Body of pancreas (tissue), 4 donors: ENCODE measurements around the gene NME9.

Source experiments
- POLR2A ChIP-seq, 3 donors: fragments of 450-650 bp; IDR thresholded peaks; one replicate each; pipeline ENCODE4 v1.6.1; 2016; ENCODE audit warnings: antibody characterized with exemption in 3 of 3, mild to moderate bottlenecking in 2 of 3
- TF ChIP-seq, protein P1 (sequence below), 7 experiments: fragments of 450-650 bp in 4 of 7; fragments of 200-600 bp in 3 of 7; sonication (generic) in 3 of 7; IDR thresholded peaks; one replicate each; pipeline ENCODE4 v1.5.1; 2016 to 2019; ENCODE audit warnings: antibody characterized with exemption in 7 of 7

DNA sequence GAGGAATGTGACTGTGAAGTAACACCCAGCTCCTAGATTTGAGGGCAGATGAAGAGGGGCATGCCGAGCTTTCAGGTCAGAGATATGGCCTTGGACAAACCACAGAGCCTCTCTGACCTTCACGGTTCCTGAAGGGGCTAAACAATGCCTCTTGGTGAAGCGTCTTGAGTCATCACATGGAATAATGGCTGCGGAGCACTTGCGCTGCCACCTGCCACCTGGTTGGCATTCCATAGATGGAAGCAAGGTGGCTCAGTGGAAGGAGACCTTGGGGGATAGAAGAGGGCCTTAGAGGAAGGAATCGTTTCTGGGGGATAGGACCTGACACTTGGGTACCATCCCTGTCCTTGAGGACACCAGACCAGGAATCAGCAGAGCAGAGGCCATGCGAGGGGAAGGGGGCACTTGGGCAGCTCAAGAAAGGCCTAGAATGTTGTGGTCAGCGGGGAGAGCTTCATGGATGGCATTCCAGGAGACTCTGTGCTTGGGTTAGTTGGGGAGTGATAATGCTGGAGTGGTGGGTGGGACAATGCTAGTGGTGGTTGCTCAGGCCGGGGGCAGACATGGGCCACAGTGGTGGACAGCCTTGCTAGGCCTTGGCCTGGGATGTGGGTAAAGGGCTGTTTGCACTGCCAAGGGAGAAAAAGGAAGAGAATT, 31.3 kb upstream of the NME9 start:
- TF ChIP-seq, protein P1, sequence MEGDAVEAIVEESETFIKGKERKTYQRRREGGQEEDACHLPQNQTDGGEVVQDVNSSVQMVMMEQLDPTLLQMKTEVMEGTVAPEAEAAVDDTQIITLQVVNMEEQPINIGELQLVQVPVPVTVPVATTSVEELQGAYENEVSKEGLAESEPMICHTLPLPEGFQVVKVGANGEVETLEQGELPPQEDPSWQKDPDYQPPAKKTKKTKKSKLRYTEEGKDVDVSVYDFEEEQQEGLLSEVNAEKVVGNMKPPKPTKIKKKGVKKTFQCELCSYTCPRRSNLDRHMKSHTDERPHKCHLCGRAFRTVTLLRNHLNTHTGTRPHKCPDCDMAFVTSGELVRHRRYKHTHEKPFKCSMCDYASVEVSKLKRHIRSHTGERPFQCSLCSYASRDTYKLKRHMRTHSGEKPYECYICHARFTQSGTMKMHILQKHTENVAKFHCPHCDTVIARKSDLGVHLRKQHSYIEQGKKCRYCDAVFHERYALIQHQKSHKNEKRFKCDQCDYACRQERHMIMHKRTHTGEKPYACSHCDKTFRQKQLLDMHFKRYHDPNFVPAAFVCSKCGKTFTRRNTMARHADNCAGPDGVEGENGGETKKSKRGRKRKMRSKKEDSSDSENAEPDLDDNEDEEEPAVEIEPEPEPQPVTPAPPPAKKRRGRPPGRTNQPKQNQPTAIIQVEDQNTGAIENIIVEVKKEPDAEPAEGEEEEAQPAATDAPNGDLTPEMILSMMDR (IDR thresholded peaks at IDR 0.05) = no peak
- TF ChIP-seq POLR2A (IDR thresholded peaks at IDR 0.05) = no peak
